Osteocyte (in vitro differentiated cells): ENCODE results near the gene G3BP2. TPM values are rescaled to one million over a fixed set of nuclear protein-coding genes. Genes with fewer than 3 reads are reported as not detected.

Experiments used
- DNase-seq: peaks from one replicate; pipeline ENCODE4 v3.0.0; 2021; ENCODE audit warnings: mixed read lengths; ENCODE audit not compliant: unreplicated experiment; ENCODE audit errors: extremely low spot score
- H3K27ac Mint-ChIP-seq: one replicate; pipeline ENCODE4 v1.8.0; 2021; ENCODE audit warnings: mild to moderate bottlenecking, mixed read lengths; ENCODE audit not compliant: unreplicated experiment
- H3K27me3 Mint-ChIP-seq: one replicate; pipeline ENCODE4 v1.8.0; 2021; ENCODE audit warnings: mixed read lengths; ENCODE audit not compliant: unreplicated experiment
- H3K36me3 Mint-ChIP-seq: one replicate; pipeline ENCODE4 v1.8.0; 2021; ENCODE audit warnings: mixed read lengths; ENCODE audit not compliant: unreplicated experiment
- H3K4me1 Mint-ChIP-seq: one replicate; pipeline ENCODE4 v1.8.0; 2021; ENCODE audit warnings: mixed read lengths; ENCODE audit not compliant: unreplicated experiment
- H3K4me3 Mint-ChIP-seq: one replicate; pipeline ENCODE4 v1.8.0; 2021; ENCODE audit warnings: mild to moderate bottlenecking, moderate library complexity, mixed read lengths; ENCODE audit not compliant: unreplicated experiment
- H3K9me3 Mint-ChIP-seq: one replicate; pipeline ENCODE4 v1.8.0; 2021; ENCODE audit warnings: mixed read lengths; ENCODE audit not compliant: unreplicated experiment
- total RNA-seq: library from RNA; stranded (reverse); gene quantifications from 2 replicates; pipeline ENCODE4 v1.2.1, GENCODE V29; 2021
- TF ChIP-seq, protein P1 (sequence below): fragments of 200-600 bp; sonication (generic); IDR thresholded peaks from 2 replicates; pipeline ENCODE4 v1.5.0; 2021; ENCODE audit warnings: antibody characterized with exemption, mild to moderate bottlenecking, moderate library complexity

The G3BP2 gene
- total RNA-seq, 1 donor from 2014 or later: 141 TPM

GRCh38 chr4:75621715-75622114 lies 51.5 kb downstream of the G3BP2 start:
- DNase-seq: no peak

GRCh38 chr4:75612306-75612705 lies 60.9 kb downstream of the G3BP2 start:
- Mint-ChIP-seq H3K27ac (no peak overlapping the region), H3K4me3 (no peak overlapping the region), H3K4me1 (no peaks in the 10 kb centered on the region), H3K27me3 (no peaks in the 10 kb centered on the region), H3K36me3 (peaks cover 5% of the 10 kb centered on the region), H3K9me3 (peaks cover 6% of the 10 kb centered on the region)
- no peak for DNase-seq
- TF ChIP-seq, protein P1, sequence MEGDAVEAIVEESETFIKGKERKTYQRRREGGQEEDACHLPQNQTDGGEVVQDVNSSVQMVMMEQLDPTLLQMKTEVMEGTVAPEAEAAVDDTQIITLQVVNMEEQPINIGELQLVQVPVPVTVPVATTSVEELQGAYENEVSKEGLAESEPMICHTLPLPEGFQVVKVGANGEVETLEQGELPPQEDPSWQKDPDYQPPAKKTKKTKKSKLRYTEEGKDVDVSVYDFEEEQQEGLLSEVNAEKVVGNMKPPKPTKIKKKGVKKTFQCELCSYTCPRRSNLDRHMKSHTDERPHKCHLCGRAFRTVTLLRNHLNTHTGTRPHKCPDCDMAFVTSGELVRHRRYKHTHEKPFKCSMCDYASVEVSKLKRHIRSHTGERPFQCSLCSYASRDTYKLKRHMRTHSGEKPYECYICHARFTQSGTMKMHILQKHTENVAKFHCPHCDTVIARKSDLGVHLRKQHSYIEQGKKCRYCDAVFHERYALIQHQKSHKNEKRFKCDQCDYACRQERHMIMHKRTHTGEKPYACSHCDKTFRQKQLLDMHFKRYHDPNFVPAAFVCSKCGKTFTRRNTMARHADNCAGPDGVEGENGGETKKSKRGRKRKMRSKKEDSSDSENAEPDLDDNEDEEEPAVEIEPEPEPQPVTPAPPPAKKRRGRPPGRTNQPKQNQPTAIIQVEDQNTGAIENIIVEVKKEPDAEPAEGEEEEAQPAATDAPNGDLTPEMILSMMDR: no peak

More at GRCh38 chr4:75621715-75622114, 51.5 kb downstream of the G3BP2 start:
- Mint-ChIP-seq H3K4me3 (no peak overlapping the region), H3K4me1 (no peaks in the 10 kb centered on the region), H3K36me3 (no peaks in the 10 kb centered on the region), H3K9me3 (no peaks in the 10 kb centered on the region), H3K27me3 (no peaks in the 10 kb centered on the region), H3K27ac (no peak overlapping the region)
- TF ChIP-seq, protein P1: no peak

GRCh38 chr4:75605928-75606327 lies 67.3 kb downstream of the G3BP2 start:
- H3K4me3 Mint-ChIP-seq: no peak overlapping the region
- H3K36me3 Mint-ChIP-seq: peaks cover 2% of the 10 kb centered on the region
- TF ChIP-seq, protein P1: no peak
- no peak overlapping the region for H3K27ac Mint-ChIP-seq
- no peaks in the 10 kb centered on the region for H3K9me3 Mint-ChIP-seq
- H3K4me1 Mint-ChIP-seq: no peaks in the 10 kb centered on the region
- no peak for DNase-seq
- H3K27me3 Mint-ChIP-seq: no peaks in the 10 kb centered on the region

DNA sequence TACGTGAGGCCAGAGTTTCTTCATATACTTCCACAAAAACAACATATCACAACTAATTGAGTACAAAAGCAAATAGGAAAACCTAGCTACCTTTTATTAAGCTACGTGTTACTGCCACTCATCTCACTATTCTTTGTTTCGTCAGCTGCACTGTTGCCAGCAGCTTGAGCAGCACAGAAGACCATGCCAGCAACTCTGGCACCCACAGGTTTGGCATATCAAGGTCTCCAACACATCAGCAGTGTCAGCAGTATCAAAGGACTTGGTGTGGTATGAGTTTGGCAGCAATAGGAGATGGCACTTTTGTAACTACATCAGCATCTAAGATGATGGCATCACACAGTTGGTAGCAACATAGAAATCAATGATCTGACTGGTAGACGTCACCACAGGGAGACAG lies 73.6 kb downstream of the G3BP2 start:
- Mint-ChIP-seq H3K36me3 (peaks cover 7% of the 10 kb centered on the region), H3K4me3 (no peak overlapping the region), H3K9me3 (no peaks in the 10 kb centered on the region), H3K4me1 (no peaks in the 10 kb centered on the region), H3K27ac (no peak overlapping the region), H3K27me3 (no peaks in the 10 kb centered on the region)
- TF ChIP-seq, protein P1: no peak
- DNase-seq: no peak

DNA sequence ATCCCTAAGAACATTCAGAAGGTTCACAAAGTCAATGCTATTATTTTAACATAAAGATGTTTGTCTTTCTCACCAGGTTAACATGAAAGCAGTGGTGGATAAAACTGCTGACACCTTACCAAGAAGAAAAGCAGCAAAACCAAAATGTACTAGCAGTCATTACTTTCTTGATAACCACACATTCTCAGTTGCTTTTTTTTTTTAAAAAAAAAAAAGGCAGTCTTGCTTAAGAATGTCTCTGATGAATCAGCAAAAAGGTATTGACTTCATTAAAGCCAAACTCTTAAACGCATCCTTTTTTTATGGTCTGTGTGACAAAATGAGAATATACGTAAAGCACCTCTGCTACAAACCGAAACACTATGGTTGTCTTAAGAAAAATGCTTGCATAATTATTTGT lies 74.8 kb downstream of the G3BP2 start:
- DNase-seq: no peak
- Mint-ChIP-seq H3K27ac (no peak overlapping the region), H3K9me3 (no peaks in the 10 kb centered on the region), H3K27me3 (no peaks in the 10 kb centered on the region), H3K4me3 (no peak overlapping the region), H3K36me3 (peaks cover 7% of the 10 kb centered on the region), H3K4me1 (no peaks in the 10 kb centered on the region)
- TF ChIP-seq, protein P1: no peak
